ENCODE results near the gene BMPR1B.

GRCh38 chr4:95085124-95085833, 327.5 kb downstream of the BMPR1B start:
- TF ChIP-seq POLR2AphosphoS5 (IDR thresholded peaks at IDR 0.05; ENCODE audit: low read depth, low read length): no peak
- no peak for TF ChIP-seq POLR2A (IDR thresholded peaks at IDR 0.05; ENCODE audit: low read depth, low read length)

All from GM12892 (cell line).